Endothelial cell of umbilical vein (primary cell): Measurements from ENCODE around the gene RIPPLY1. TPM values are rescaled to one million over a fixed set of nuclear protein-coding genes. Genes with fewer than 3 reads are reported as not detected.

Experiments used
- BruUV-seq: library from RNA; stranded (reverse); fragments of 400-500 nt; replicated peaks from 2 replicates; lab custom pipeline; 2021; lab: Mats Ljungman, UMichigan
- CTCF ChIA-PET: fragments of 300-600, 350-600 bp; sonication (Branson Sonifier 250); formaldehyde crosslinking; loops from one replicate; lab custom pipeline; 2021; ENCODE audit warnings: antibody characterized with exemption, inconsistent platforms; lab: Charles Lee
- POLR2A ChIA-PET: fragments of 300-600, 350-600 bp; sonication (Branson Sonifier 250); formaldehyde crosslinking; loops from one replicate; lab custom pipeline; 2021; ENCODE audit warnings: antibody characterized with exemption, inconsistent platforms; lab: Charles Lee
- DNase-seq: peaks from one replicate; pipeline ENCODE4 v3.0.0-alpha.2; 2011; ENCODE audit warnings: low read depth, low spot score
- FAIRE-seq: peaks from 2 replicates; lab custom pipeline; 2011; peaks lifted over from hg19 to GRCh38; lab: Jason Lieb, UNC
- H2AFZ ChIP-seq: 2 replicates; pipeline ENCODE4 v1.6.0; 2012; ENCODE audit warnings: low read depth, low read length, control low read depth, inconsistent platforms
- H3K27ac ChIP-seq: 2 replicates; pipeline ENCODE4 v1.5.1; 2011; ENCODE audit warnings: low read depth, mild to moderate bottlenecking, control low read depth, low read length, moderate library complexity; ENCODE audit not compliant: insufficient read depth
- H3K27me3 ChIP-seq, 2 experiments: 2 replicates each; pipeline versions ENCODE4 v1.6.0 to v1.6.1; 2011; ENCODE audit warnings: low read length in 2 of 2, mixed read lengths in 1 of 2; ENCODE audit not compliant: control insufficient read depth in 2 of 2, insufficient read depth in 2 of 2
- H3K36me3 ChIP-seq, 2 experiments: 2 replicates in 1 of 2; 3 replicates in 1 of 2; pipeline ENCODE4 v1.5.1; 2011; ENCODE audit warnings: low read length in 2 of 2, mild to moderate bottlenecking in 1 of 2, moderate library complexity in 1 of 2; ENCODE audit not compliant: control insufficient read depth in 2 of 2, insufficient read depth in 2 of 2; ENCODE audit errors: extremely low read depth in 1 of 2
- H3K4me1 ChIP-seq: 3 replicates; pipeline ENCODE4 v1.5.1; 2011; ENCODE audit warnings: mild to moderate bottlenecking, low read length; ENCODE audit not compliant: control insufficient read depth, insufficient read depth; ENCODE audit errors: extremely low read depth
- H3K4me2 ChIP-seq: 2 replicates; pipeline ENCODE4 v1.6.1; 2011; ENCODE audit warnings: low read length, control low read depth, mixed read lengths; ENCODE audit not compliant: insufficient read depth
- H3K4me3 ChIP-seq, 3 experiments: fragments of 200-600 bp in 1 of 3; sonication (generic), shearing (Covaris generic) in 1 of 3; replicated peaks in 1 of 3; 2 replicates each; pipeline ENCODE4 v1.5.1; 2011 to 2016; ENCODE audit warnings: control low read depth in 3 of 3, low read length in 3 of 3, mild to moderate bottlenecking in 2 of 3, inconsistent platforms in 1 of 3, low read depth in 1 of 3, moderate library complexity in 1 of 3; ENCODE audit not compliant: insufficient read depth in 1 of 3
- H3K79me2 ChIP-seq: 2 replicates; pipeline ENCODE4 v1.6.0; 2012; ENCODE audit warnings: low read length, inconsistent platforms; ENCODE audit not compliant: control insufficient read depth, insufficient read depth
- H3K9ac ChIP-seq: replicated peaks from 2 replicates; pipeline ENCODE3; 2011; ENCODE audit warnings: low read length, control low read depth; ENCODE audit not compliant: insufficient read depth; ENCODE audit errors: extremely low read depth
- H3K9me1 ChIP-seq: replicated peaks from 3 replicates; pipeline ENCODE4 v1.6.0; 2011; ENCODE audit warnings: mild to moderate bottlenecking, low read length; ENCODE audit not compliant: control insufficient read depth, insufficient read depth; ENCODE audit errors: extremely low read depth
- H3K9me3 ChIP-seq: replicated peaks from 2 replicates; pipeline ENCODE4 v1.5.1; 2012; ENCODE audit warnings: low read length, inconsistent platforms; ENCODE audit not compliant: control insufficient read depth, insufficient read depth
- H4K20me1 ChIP-seq: replicated peaks from 2 replicates; pipeline ENCODE3; 2011; ENCODE audit warnings: mild to moderate bottlenecking, low read length; ENCODE audit not compliant: control insufficient read depth, insufficient read depth; ENCODE audit errors: extremely low read depth
- EZH2 ChIP-seq: IDR thresholded peaks from 2 replicates; pipeline ENCODE4 v1.6.1; 2012; ENCODE audit warnings: borderline replicate concordance, low read depth, mild to moderate bottlenecking, moderate library complexity, low read length, inconsistent platforms; ENCODE audit not compliant: severe bottlenecking
- FOS ChIP-seq: IDR thresholded peaks from 2 replicates; pipeline ENCODE4 v1.6.1; 2011; ENCODE audit warnings: mild to moderate bottlenecking, low read length, moderate library complexity, borderline replicate concordance; ENCODE audit not compliant: insufficient read depth
- GATA2 ChIP-seq: IDR thresholded peaks from 2 replicates; pipeline ENCODE4 v1.7.0; 2011; ENCODE audit warnings: low read depth, mild to moderate bottlenecking, moderate library complexity, mixed read lengths, low read length; ENCODE audit not compliant: insufficient read length, insufficient read depth
- JUN ChIP-seq: IDR thresholded peaks from 2 replicates; pipeline ENCODE4 v1.6.1; 2011; ENCODE audit warnings: borderline replicate concordance, low read depth; ENCODE audit not compliant: insufficient read length, insufficient read depth
- MYC ChIP-seq: IDR thresholded peaks from one replicate; pipeline ENCODE4 v1.6.1; 2011; ENCODE audit warnings: mild to moderate bottlenecking, low read depth, low read length
- POLR2AphosphoS5 ChIP-seq: IDR thresholded peaks from 2 replicates; pipeline ENCODE4 v1.6.1; 2012; ENCODE audit warnings: low read depth, mild to moderate bottlenecking, control low read depth, low read length, moderate library complexity; ENCODE audit not compliant: insufficient read depth
- dilution Hi-C: fragments of 300-500 bp; cut with MboI; formaldehyde crosslinking; loops from one replicate; pipeline ENCODE4 v1.15.0; 2019; ENCODE audit warnings: low sequenced_read_pairs; ENCODE audit not compliant: extremely low pct_ligation_motif_present
- intact Hi-C: fragments of 100-400 bp; cut with micrococcal nuclease; formaldehyde crosslinking; loops from one replicate; pipeline ENCODE4 v1.10.0; 2022
- polyA plus RNA-seq, 4 experiments: library from polyadenylated mRNA; depleted of rRNA in 3 of 4; stranded (reverse) in 3 of 4; unstranded in 1 of 4; fragments of >200 nt; gene quantifications; 2 replicates each; pipeline versions ENCODE4 v1.2.1 to v1.2.3, GENCODE V29; 2011 to 2012; ENCODE audit warnings: missing spikeins in 1 of 4
- total RNA-seq: library from RNA; stranded (reverse); gene quantifications from 2 replicates; pipeline ENCODE4 v1.2.3, GENCODE V29; 2021
- TF ChIP-seq, protein P1 (sequence below), 2 donors: IDR thresholded peaks; 1 replicate in 1 of 2; 2 replicates in 1 of 2; pipeline ENCODE4 v1.5.1; 2011; ENCODE audit warnings: low read length in 2 of 2, mild to moderate bottlenecking in 2 of 2, moderate library complexity in 2 of 2, control low read depth in 1 of 2, inconsistent platforms in 1 of 2, low read depth in 1 of 2; ENCODE audit not compliant: insufficient read depth in 1 of 2; ENCODE audit errors: extremely low read depth in 1 of 2

RIPPLY1 gene
- total and polyA plus RNA-seq, 2 donors (not counting 3 experiments of a cell fraction or from before 2014, with no cell fraction given) = not detected

DNA sequence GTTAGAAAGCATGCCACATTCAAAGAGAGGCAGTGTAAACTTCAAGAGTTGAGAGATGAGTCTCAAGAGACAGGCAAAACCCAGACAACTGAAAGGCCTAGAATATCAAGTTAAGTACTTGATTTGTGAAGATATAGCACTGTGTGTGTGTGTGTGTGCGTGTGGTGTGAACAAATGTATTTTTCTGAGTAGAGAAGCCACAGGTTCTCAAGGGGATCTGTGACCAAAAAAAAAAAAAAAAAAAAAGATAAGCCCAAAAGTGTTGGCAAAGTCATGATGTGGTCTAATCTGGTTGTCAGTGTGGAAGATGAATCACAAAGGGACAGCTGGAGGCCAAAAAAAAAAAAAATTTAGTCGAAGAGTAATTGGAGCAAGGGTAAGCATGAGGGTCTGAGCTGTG, 3.9 kb downstream of the RIPPLY1 start:
- FAIRE-seq (no peak), DNase-seq (no peak)
- Histone ChIP-seq H3K79me2 (no peaks in the 10 kb centered on the region), H4K20me1 (no peaks in the 10 kb centered on the region), H2AFZ (no peak overlapping the region), H3K36me3 (no peaks in the 10 kb centered on the region), H3K9me3 (no peaks in the 10 kb centered on the region), H3K9me1 (no peaks in the 10 kb centered on the region), H3K4me1 (peaks cover 16% of the 10 kb centered on the region), H3K4me3 (no peak overlapping the region), H3K27ac (no peak overlapping the region), H3K9ac (no peak overlapping the region), H3K4me2 (no peak overlapping the region), H3K27me3 (no peaks in the 10 kb centered on the region)
- CTCF ChIA-PET = interaction anchor here (0.6 to 7.7 kb wide), 17 partner anchors 10 to 100 kb away, joined by 3 to 85 read pairs (median 5); no protein-coding TSS in a partner anchor
- POLR2A ChIA-PET = no interaction called here
- dilution Hi-C loops = no loop called here
- intact Hi-C loops = loop anchor here (5.0 to 10.0 kb wide), 4 partner anchors 38 to 878 kb away; partner anchors contain the start of genes NCBP2L and TSC22D3
- TF ChIP-seq GATA2 = no peak
- no peak for TF ChIP-seq FOS
- no peak for TF ChIP-seq EZH2
- BruUV-seq = no TSS peak

DNA sequence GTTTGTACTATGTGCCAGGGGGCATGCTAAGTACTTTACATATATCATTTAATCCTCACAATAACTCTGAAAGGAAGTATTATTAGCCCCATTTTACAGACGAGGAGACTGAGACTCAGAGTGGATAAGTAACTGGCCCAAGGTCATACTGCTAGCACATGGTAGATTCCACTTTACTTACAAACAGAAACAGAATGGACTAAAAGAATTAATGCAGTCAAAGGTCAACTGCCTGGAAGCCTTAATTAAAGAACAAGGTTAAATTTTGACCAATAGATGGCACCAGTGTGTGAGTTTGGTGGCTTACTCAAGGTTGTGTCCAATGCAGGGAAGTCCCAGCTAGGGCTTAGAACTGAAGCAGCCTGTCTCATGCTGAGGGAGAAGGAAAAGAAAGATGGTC, 4.7 kb downstream of the RIPPLY1 start:
- Histone ChIP-seq H3K27ac (no peak overlapping the region), H3K4me3 (no peak overlapping the region), H3K4me1 (peaks cover 16% of the 10 kb centered on the region), H3K27me3 (no peaks in the 10 kb centered on the region), H2AFZ (no peak overlapping the region), H3K79me2 (no peaks in the 10 kb centered on the region), H3K9ac (no peak overlapping the region), H3K9me3 (no peaks in the 10 kb centered on the region), H3K4me2 (no peak overlapping the region), H4K20me1 (no peaks in the 10 kb centered on the region), H3K36me3 (no peaks in the 10 kb centered on the region), H3K9me1 (no peaks in the 10 kb centered on the region)
- TF ChIP-seq POLR2AphosphoS5 (no peak), JUN (no peak), MYC (no peak)
- TF ChIP-seq, protein P1, sequence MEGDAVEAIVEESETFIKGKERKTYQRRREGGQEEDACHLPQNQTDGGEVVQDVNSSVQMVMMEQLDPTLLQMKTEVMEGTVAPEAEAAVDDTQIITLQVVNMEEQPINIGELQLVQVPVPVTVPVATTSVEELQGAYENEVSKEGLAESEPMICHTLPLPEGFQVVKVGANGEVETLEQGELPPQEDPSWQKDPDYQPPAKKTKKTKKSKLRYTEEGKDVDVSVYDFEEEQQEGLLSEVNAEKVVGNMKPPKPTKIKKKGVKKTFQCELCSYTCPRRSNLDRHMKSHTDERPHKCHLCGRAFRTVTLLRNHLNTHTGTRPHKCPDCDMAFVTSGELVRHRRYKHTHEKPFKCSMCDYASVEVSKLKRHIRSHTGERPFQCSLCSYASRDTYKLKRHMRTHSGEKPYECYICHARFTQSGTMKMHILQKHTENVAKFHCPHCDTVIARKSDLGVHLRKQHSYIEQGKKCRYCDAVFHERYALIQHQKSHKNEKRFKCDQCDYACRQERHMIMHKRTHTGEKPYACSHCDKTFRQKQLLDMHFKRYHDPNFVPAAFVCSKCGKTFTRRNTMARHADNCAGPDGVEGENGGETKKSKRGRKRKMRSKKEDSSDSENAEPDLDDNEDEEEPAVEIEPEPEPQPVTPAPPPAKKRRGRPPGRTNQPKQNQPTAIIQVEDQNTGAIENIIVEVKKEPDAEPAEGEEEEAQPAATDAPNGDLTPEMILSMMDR (IDR thresholded peaks at IDR 0.05; ENCODE audit: extremely low read depth in 1 of 2, insufficient read depth in 1 of 2, low read depth in 1 of 2, low read length in 2 of 2) = peak; percentile 30 to 33
- dilution Hi-C loops (no loop called here), intact Hi-C loops (loop anchor here (1.0 to 10.0 kb wide), 5 partner anchors 39 to 879 kb away; partner anchors contain the start of genes NCBP2L and TSC22D3)
- DNase-seq (peak; percentile 63), FAIRE-seq (peak; percentile 96)
- BruUV-seq = no TSS peak
- POLR2A ChIA-PET = no interaction called here
- CTCF ChIA-PET = interaction anchor here (0.6 to 7.7 kb wide), 18 partner anchors 11 to 101 kb away, joined by 3 to 85 read pairs (median 4); no protein-coding TSS in a partner anchor
